ENCODE measurements around the gene PCNX1. TPM values are rescaled to one million over a fixed set of nuclear protein-coding genes. Genes with fewer than 3 reads are reported as not detected.

The PCNX1 gene
- total and polyA plus RNA-seq, 2 donors (not counting 1 experiment from before 2014, with no cell fraction given): 35.7 to 69.4 TPM

- H3K4me3 ChIP-seq (replicated peaks in 1 of 4; ENCODE audit: control extremely low read depth in 1 of 4, insufficient read depth in 1 of 4, low read depth in 3 of 4, low read length in 4 of 4): no peak overlapping the region
- no peak overlapping the region for H2AFZ ChIP-seq (ENCODE audit: low read length)
- H3K79me2 ChIP-seq (ENCODE audit: control insufficient read depth, insufficient read depth, low read length): no peaks in the 10 kb centered on the region
These were observed 98.9 kb downstream of the PCNX1 start for GRCh38 chr14:71006200-71006563.

GRCh38 chr14:71011479-71011878 is 104.2 kb downstream of the PCNX1 start:
- no peaks in the 10 kb centered on the region for H4K20me1 ChIP-seq (ENCODE audit: control insufficient read depth, extremely low read depth, insufficient read depth, low read length)
- no peak overlapping the region for H3K9ac ChIP-seq (ENCODE audit: insufficient read depth, low read length)
- no peak overlapping the region for H3K4me3 ChIP-seq (replicated peaks in 1 of 4; ENCODE audit: control extremely low read depth in 1 of 4, insufficient read depth in 1 of 4, low read depth in 3 of 4, low read length in 4 of 4)
- no peak for DNase-seq (ENCODE audit: low read depth in 2 of 2)
- H3K4me2 ChIP-seq (ENCODE audit: extremely low read depth, insufficient read depth, low read length): no peak overlapping the region
- no peaks in the 10 kb centered on the region for H3K27me3 ChIP-seq (ENCODE audit: control insufficient read depth, insufficient read depth, low read length)
- peak; percentile 18 to 25 for TF ChIP-seq CTCF (conservative IDR thresholded peaks at IDR 0.05 in 1 of 2, IDR thresholded peaks at IDR 0.05 in 1 of 2; ENCODE audit: low read depth in 1 of 2, low read length in 2 of 2)
- no peak for TF ChIP-seq EZH2 (IDR thresholded peaks at IDR 0.05; ENCODE audit: low read length, missing control alignments)
- no peaks in the 10 kb centered on the region for H3K9me3 ChIP-seq (ENCODE audit: control insufficient read depth, insufficient read depth, low read depth, low read length)
- no peak overlapping the region for H3K27ac ChIP-seq (ENCODE audit: insufficient read depth, low read length)
- H3K36me3 ChIP-seq (ENCODE audit: control insufficient read depth, insufficient read depth, low read length): peaks cover 2% of the 10 kb centered on the region
- H3K79me2 ChIP-seq (ENCODE audit: control insufficient read depth, insufficient read depth, low read length): no peaks in the 10 kb centered on the region
- H3K4me1 ChIP-seq (ENCODE audit: control insufficient read depth, extremely low read depth, insufficient read depth, low read length): no peaks in the 10 kb centered on the region
- no peak overlapping the region for H2AFZ ChIP-seq (ENCODE audit: low read length)

More at GRCh38 chr14:71006200-71006563, 98.9 kb downstream of the PCNX1 start:
- Histone ChIP-seq H3K9ac (ENCODE audit: insufficient read depth, low read length) (no peak overlapping the region), H3K27me3 (ENCODE audit: control insufficient read depth, insufficient read depth, low read length) (no peaks in the 10 kb centered on the region), H3K36me3 (ENCODE audit: control insufficient read depth, insufficient read depth, low read length) (no peaks in the 10 kb centered on the region), H3K4me2 (ENCODE audit: extremely low read depth, insufficient read depth, low read length) (no peak overlapping the region), H3K4me1 (ENCODE audit: control insufficient read depth, extremely low read depth, insufficient read depth, low read length) (peaks cover 7% of the 10 kb centered on the region), H4K20me1 (ENCODE audit: control insufficient read depth, extremely low read depth, insufficient read depth, low read length) (no peaks in the 10 kb centered on the region), H3K9me3 (ENCODE audit: control insufficient read depth, insufficient read depth, low read depth, low read length) (no peaks in the 10 kb centered on the region), H3K27ac (ENCODE audit: insufficient read depth, low read length) (no peak overlapping the region)
- DNase-seq (ENCODE audit: low read depth in 2 of 2): peak in 1 of 2 donors; percentile 32
- TF ChIP-seq CTCF (conservative IDR thresholded peaks at IDR 0.05 in 1 of 2, IDR thresholded peaks at IDR 0.05 in 1 of 2; ENCODE audit: low read depth in 1 of 2, low read length in 2 of 2) (no peak), EZH2 (IDR thresholded peaks at IDR 0.05; ENCODE audit: low read length, missing control alignments) (no peak)

DNA sequence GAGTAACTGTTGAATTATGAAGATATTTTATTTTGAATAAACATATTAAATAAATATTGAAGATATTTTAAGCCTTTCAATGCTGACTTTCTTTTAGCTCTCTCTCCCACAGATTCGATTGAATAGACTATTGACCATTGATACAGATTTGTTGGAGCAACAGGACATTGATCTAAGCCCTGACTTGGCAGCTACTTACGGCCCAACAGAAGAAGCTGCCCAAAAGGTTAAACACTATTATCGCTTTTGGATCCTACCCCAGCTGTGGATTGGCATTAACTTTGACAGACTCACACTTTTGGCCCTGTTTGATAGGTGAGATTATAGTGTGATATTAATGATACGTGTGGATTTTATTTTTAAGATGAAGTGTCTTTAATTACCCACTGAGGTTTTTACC is 105.6 kb downstream of the PCNX1 start:
- Histone ChIP-seq H2AFZ (ENCODE audit: low read length) (no peak overlapping the region), H3K4me1 (ENCODE audit: control insufficient read depth, extremely low read depth, insufficient read depth, low read length) (no peaks in the 10 kb centered on the region), H3K79me2 (ENCODE audit: control insufficient read depth, insufficient read depth, low read length) (no peaks in the 10 kb centered on the region), H4K20me1 (ENCODE audit: control insufficient read depth, extremely low read depth, insufficient read depth, low read length) (no peaks in the 10 kb centered on the region), H3K4me2 (ENCODE audit: extremely low read depth, insufficient read depth, low read length) (no peak overlapping the region), H3K36me3 (ENCODE audit: control insufficient read depth, insufficient read depth, low read length) (peaks cover 2% of the 10 kb centered on the region), H3K4me3 (replicated peaks in 1 of 4; ENCODE audit: control extremely low read depth in 1 of 4, insufficient read depth in 1 of 4, low read depth in 3 of 4, low read length in 4 of 4) (no peak overlapping the region), H3K27me3 (ENCODE audit: control insufficient read depth, insufficient read depth, low read length) (no peaks in the 10 kb centered on the region), H3K9ac (ENCODE audit: insufficient read depth, low read length) (no peak overlapping the region), H3K9me3 (ENCODE audit: control insufficient read depth, insufficient read depth, low read depth, low read length) (no peaks in the 10 kb centered on the region), H3K27ac (ENCODE audit: insufficient read depth, low read length) (no peak overlapping the region)
- no peak for TF ChIP-seq CTCF (conservative IDR thresholded peaks at IDR 0.05 in 1 of 2, IDR thresholded peaks at IDR 0.05 in 1 of 2; ENCODE audit: low read depth in 1 of 2, low read length in 2 of 2)
- TF ChIP-seq EZH2 (IDR thresholded peaks at IDR 0.05; ENCODE audit: low read length, missing control alignments): no peak
- no peak for DNase-seq (ENCODE audit: low read depth in 2 of 2)
